DND-41 (cell line): ENCODE measurements around the gene DLGAP1.

Source experiments
- ATAC-seq: fragments of 200-7000 bp; cut with Tn5 transposase; 3 replicates; pipeline ENCODE4 v1.9.1; 2021; ENCODE audit warnings: low read depth; ENCODE audit not compliant: insufficient read depth
- DNase-seq: peaks from one replicate; pipeline ENCODE4 v3.0.0-alpha.2; 2020
- H2AFZ ChIP-seq: 2 replicates; pipeline ENCODE4 v1.6.0; 2012; ENCODE audit warnings: low read depth, low read length
- H3K27ac ChIP-seq: 2 replicates; pipeline ENCODE4 v1.5.1; 2012; ENCODE audit warnings: low read length, inconsistent platforms
- H3K27me3 ChIP-seq: fragments of 200-600 bp; sonication (generic); 2 replicates; pipeline ENCODE4 v1.6.0; 2012; ENCODE audit warnings: low read length, mild to moderate bottlenecking, inconsistent platforms; ENCODE audit not compliant: insufficient read depth, poor library complexity
- H3K36me3 ChIP-seq: 2 replicates; pipeline ENCODE4 v1.5.1; 2012; ENCODE audit warnings: low read length, inconsistent platforms; ENCODE audit not compliant: insufficient read depth
- H3K4me1 ChIP-seq: 2 replicates; pipeline ENCODE4 v1.5.1; 2012; ENCODE audit warnings: mild to moderate bottlenecking, low read length; ENCODE audit not compliant: insufficient read depth
- H3K4me2 ChIP-seq: 2 replicates; pipeline ENCODE4 v1.6.0; 2012; ENCODE audit warnings: mild to moderate bottlenecking, moderate library complexity, low read length, inconsistent platforms; ENCODE audit not compliant: insufficient read depth
- H3K4me3 ChIP-seq, 2 experiments: fragments of 200-600 bp in 1 of 2; shearing (Covaris generic) in 1 of 2; 2 replicates each; pipeline ENCODE4 v1.5.1; 2012 to 2016; ENCODE audit warnings: inconsistent platforms in 2 of 2, low read length in 2 of 2, mild to moderate bottlenecking in 2 of 2, low read depth in 1 of 2, moderate library complexity in 1 of 2
- H3K79me2 ChIP-seq: 2 replicates; pipeline ENCODE4 v1.6.0; 2012; ENCODE audit warnings: low read length, inconsistent platforms; ENCODE audit not compliant: insufficient read depth
- H3K9ac ChIP-seq: 2 replicates; pipeline ENCODE4 v1.6.0; 2012; ENCODE audit warnings: low read depth, mild to moderate bottlenecking, inconsistent platforms, low read length, moderate library complexity
- H3K9me3 ChIP-seq: 2 replicates; pipeline ENCODE4 v1.5.1; 2012; ENCODE audit warnings: low read length, moderate library complexity, mild to moderate bottlenecking, inconsistent platforms; ENCODE audit not compliant: insufficient read depth, severe bottlenecking
- H4K20me1 ChIP-seq: 2 replicates; pipeline ENCODE4 v1.6.0; 2012; ENCODE audit warnings: low read length; ENCODE audit not compliant: insufficient read depth
- EZH2 ChIP-seq: IDR thresholded peaks from 3 replicates; pipeline ENCODE4 v1.6.1; 2012; ENCODE audit warnings: borderline replicate concordance, low read depth, mild to moderate bottlenecking, moderate library complexity, low read length, inconsistent platforms; ENCODE audit not compliant: severe bottlenecking
- TF ChIP-seq, protein P1 (sequence below): IDR thresholded peaks from 2 replicates; pipeline ENCODE4 v1.5.1; 2012; ENCODE audit warnings: borderline replicate concordance, low read length, moderate library complexity, mild to moderate bottlenecking; ENCODE audit not compliant: poor library complexity, severe bottlenecking; ENCODE audit errors: extremely low read depth

Gene DLGAP1

DNA sequence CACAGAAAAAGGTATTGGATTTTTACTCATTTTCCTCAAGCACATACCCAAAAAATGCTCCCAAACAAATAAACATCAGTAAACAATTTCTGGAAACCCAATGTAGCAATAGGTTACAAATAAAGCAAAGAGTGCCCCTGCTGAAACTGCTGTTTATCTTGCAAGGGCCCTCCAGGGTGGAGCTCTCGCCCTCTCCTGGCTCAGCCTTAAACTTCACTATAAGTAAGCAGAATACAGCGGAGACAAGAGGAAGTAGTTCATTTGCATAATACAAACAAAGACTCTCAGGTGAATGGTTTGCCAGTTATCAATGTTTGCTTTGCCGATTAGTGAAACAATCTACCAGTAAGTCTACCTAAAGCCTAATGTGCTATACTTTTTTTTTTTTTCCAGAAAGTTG lies 437.6 kb downstream of the DLGAP1 start:
- no peaks in the 10 kb centered on the region for H3K4me1 ChIP-seq
- no peak overlapping the region for H3K4me3 ChIP-seq
- H4K20me1 ChIP-seq: no peaks in the 10 kb centered on the region
- peaks cover 2% of the 10 kb centered on the region for H3K9me3 ChIP-seq
- no peak overlapping the region for H3K4me2 ChIP-seq
- peaks cover 5% of the 10 kb centered on the region for H3K27me3 ChIP-seq
- DNase-seq: no peak
- H3K9ac ChIP-seq: no peak overlapping the region
- H3K27ac ChIP-seq: no peak overlapping the region
- TF ChIP-seq, protein P1, sequence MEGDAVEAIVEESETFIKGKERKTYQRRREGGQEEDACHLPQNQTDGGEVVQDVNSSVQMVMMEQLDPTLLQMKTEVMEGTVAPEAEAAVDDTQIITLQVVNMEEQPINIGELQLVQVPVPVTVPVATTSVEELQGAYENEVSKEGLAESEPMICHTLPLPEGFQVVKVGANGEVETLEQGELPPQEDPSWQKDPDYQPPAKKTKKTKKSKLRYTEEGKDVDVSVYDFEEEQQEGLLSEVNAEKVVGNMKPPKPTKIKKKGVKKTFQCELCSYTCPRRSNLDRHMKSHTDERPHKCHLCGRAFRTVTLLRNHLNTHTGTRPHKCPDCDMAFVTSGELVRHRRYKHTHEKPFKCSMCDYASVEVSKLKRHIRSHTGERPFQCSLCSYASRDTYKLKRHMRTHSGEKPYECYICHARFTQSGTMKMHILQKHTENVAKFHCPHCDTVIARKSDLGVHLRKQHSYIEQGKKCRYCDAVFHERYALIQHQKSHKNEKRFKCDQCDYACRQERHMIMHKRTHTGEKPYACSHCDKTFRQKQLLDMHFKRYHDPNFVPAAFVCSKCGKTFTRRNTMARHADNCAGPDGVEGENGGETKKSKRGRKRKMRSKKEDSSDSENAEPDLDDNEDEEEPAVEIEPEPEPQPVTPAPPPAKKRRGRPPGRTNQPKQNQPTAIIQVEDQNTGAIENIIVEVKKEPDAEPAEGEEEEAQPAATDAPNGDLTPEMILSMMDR: peak; percentile 34
- no peak for TF ChIP-seq EZH2
- peak; percentile 68; the same call in 1 of the 3 replicates for ATAC-seq
- no peaks in the 10 kb centered on the region for H3K79me2 ChIP-seq
- no peaks in the 10 kb centered on the region for H3K36me3 ChIP-seq
- no peak overlapping the region for H2AFZ ChIP-seq

DNA sequence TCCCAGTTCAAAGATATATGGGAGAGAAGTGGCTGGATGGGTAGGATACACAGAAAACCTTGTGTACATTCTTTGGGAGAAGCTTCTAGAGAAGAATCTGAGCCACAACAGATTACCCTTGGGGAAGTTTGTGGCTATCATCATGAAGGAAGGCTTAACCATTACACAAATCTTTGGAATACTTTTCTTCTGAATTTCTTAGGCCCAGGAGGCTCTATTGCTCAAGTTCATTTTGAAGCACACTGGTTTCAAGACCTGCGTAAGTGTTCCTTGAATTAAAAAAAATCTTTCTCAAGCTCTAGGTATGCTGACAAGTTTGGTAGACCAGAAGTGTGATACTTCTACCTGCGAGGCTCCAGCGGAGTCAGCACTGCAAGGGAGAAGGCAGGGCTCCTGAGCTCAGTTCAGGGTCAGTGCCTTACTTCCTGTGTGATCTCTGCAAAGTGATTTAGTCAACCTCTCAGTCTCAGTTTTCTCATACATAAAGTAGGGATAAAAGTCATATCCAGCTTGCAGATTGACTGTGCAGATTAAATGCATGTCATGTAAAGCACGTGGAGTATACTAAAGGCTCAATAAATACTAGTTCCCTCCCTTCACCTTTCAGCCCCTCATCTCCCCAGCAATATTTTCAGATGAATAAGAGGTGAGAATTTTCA lies 438.6 kb downstream of the DLGAP1 start:
- Histone ChIP-seq H3K36me3 (no peaks in the 10 kb centered on the region), H2AFZ (no peak overlapping the region), H3K4me3 (no peak overlapping the region), H3K79me2 (no peaks in the 10 kb centered on the region), H4K20me1 (no peaks in the 10 kb centered on the region), H3K27me3 (peaks cover 5% of the 10 kb centered on the region), H3K4me1 (no peaks in the 10 kb centered on the region), H3K4me2 (no peak overlapping the region), H3K27ac (no peak overlapping the region), H3K9me3 (no peaks in the 10 kb centered on the region), H3K9ac (no peak overlapping the region)
- no peak for TF ChIP-seq EZH2
- TF ChIP-seq, protein P1: no peak
- ATAC-seq (no peak), DNase-seq (no peak)

DNA sequence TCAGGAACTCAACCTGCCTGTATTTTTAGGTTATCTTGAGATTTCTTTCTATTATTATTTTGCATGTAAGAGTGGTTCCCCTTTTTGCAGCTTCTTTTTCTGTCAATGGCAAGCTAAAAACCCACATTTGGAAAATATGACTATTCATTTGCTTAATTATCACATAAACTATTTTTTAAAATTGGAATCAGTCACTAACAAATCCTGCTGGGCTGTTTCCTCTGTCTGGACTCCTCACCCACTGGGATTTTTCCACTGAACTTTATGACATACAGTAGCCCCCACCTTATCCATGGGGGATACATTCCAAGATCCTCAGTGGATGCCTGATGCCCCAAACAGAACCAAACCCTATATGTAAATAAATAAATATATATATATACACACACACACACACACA lies 447.3 kb downstream of the DLGAP1 start:
- Histone ChIP-seq H3K27me3 (no peaks in the 10 kb centered on the region), H3K9ac (no peak overlapping the region), H3K9me3 (no peaks in the 10 kb centered on the region), H2AFZ (no peak overlapping the region), H3K4me1 (no peaks in the 10 kb centered on the region), H3K27ac (no peak overlapping the region), H3K79me2 (no peaks in the 10 kb centered on the region), H3K4me2 (no peak overlapping the region), H4K20me1 (no peaks in the 10 kb centered on the region), H3K36me3 (no peaks in the 10 kb centered on the region), H3K4me3 (no peak overlapping the region)
- ATAC-seq: no peak
- no peak for TF ChIP-seq EZH2
- TF ChIP-seq, protein P1: no peak
- DNase-seq: no peak
